Measurements from ENCODE around the gene MRPS25. TPM values are rescaled to one million over a fixed set of nuclear protein-coding genes. Genes with fewer than 3 reads are reported as not detected.

MRPS25 gene
- total RNA-seq, 1 experiment from 2014 or later: 53.2 TPM

GRCh38 chr3:15098503-15099363 lies 33.6 kb upstream of the MRPS25 start, which contains the start of gene RBSN:
Gene RBSN (minus strand): TSS chr3:15099148. CDS start chr3:15096120, 3,028 bp downstream.
- no peak within 1 kb of the TSS for H3K4ac ChIP-seq (ENCODE audit: low read depth, low read length)
- H2BK5ac ChIP-seq (ENCODE audit: insufficient read length, low read length): no peak within 1 kb of the TSS
- no peak within 1 kb of the TSS for H3K56ac ChIP-seq (ENCODE audit: insufficient read length, low read depth, low read length)
- no CpG with 5 or more reads among the region's 72 CpGs for WGBS (ENCODE audit: extremely low coverage, insufficient read length, low lambda C conversion rate)
- Mint-ChIP-seq H3K9me3 (no peaks in the 10 kb centered on the region; a peak in 1 of 5 replicates), H3K27ac (peak within 1 kb of the TSS; percentile 76 to 88 (median 84)), H3K4me3 (peak within 1 kb of the TSS; percentile 88 to 95), H3K36me3 (ENCODE audit: insufficient read depth in 1 of 3, low read depth in 3 of 3) (peaks cover 0 to 21% (median 19%) of the 10 kb centered on the region in 3 experiments; a peak in 5 of 7 replicates), H3K27me3 (ENCODE audit: low read depth) (peaks cover 3% of the 10 kb centered on the region; the same call in 1 of the 2 replicates), H3K4me1 (peaks cover 20% of the 10 kb centered on the region in 2 experiments)
- peaks cover 3% of the 10 kb centered on the region; the same call in 1 of the 2 replicates for H3K4me1 ChIP-seq (ENCODE audit: insufficient read depth, low read length)
- H3K79me2 ChIP-seq (ENCODE audit: insufficient read depth, low read length): peaks cover 5% of the 10 kb centered on the region; the same call in 1 of the 2 replicates
- peak within 1 kb of the TSS; percentile 84 for H3K9ac ChIP-seq (ENCODE audit: extremely low read depth, insufficient read length, low read length)
- H3K14ac ChIP-seq (ENCODE audit: insufficient read depth, low read length): peak within 1 kb of the TSS; percentile 21
- H3K23me2 ChIP-seq (ENCODE audit: insufficient read length, low read depth, low read length, poor library complexity, severe bottlenecking): peaks cover 18% of the 10 kb centered on the region
- H3K23ac ChIP-seq (ENCODE audit: insufficient read length, low read depth, low read length): no peak within 1 kb of the TSS
- no peak within 1 kb of the TSS for H2BK12ac ChIP-seq (ENCODE audit: insufficient read length, low read depth, low read length)
- peak within 1 kb of the TSS; percentile 98 for H3K4me2 ChIP-seq (ENCODE audit: insufficient read depth, insufficient read length, low read length)
- peak within 1 kb of the TSS; percentile 39 for H4K5ac ChIP-seq (ENCODE audit: insufficient read length, low read depth, low read length)
- no peak within 1 kb of the TSS for H4K8ac ChIP-seq (replicated peaks; ENCODE audit: insufficient read length, low read depth, low read length)
- peak within 1 kb of the TSS; percentile 88 for H2AFZ ChIP-seq (ENCODE audit: low read length)
- H3K27ac ChIP-seq (ENCODE audit: insufficient read length, low read depth, low read length): no peak within 1 kb of the TSS
- no peaks in the 10 kb centered on the region; the same call in 1 of the 2 replicates for H3K27me3 ChIP-seq (ENCODE audit: insufficient read depth, low read length)
- H2BK20ac ChIP-seq (ENCODE audit: low read depth, low read length, poor library complexity, severe bottlenecking): no peak within 1 kb of the TSS
- H3K79me1 ChIP-seq (ENCODE audit: insufficient read depth, low read depth, low read length, poor library complexity, severe bottlenecking): peaks cover 8% of the 10 kb centered on the region
- no peak within 1 kb of the TSS for H3T11ph ChIP-seq (ENCODE audit: low read length)
- no peak for TF ChIP-seq CTCF (conservative IDR thresholded peaks at IDR 0.05)
- H2BK15ac ChIP-seq (ENCODE audit: low read depth, low read length): no peak within 1 kb of the TSS
- no peak within 1 kb of the TSS for H4K91ac ChIP-seq (ENCODE audit: insufficient read length, low read depth, low read length)
- no peak within 1 kb of the TSS for H2AK5ac ChIP-seq (ENCODE audit: insufficient read length, low read length)
- H3K18ac ChIP-seq (ENCODE audit: insufficient read length, low read depth, low read length): peak within 1 kb of the TSS; percentile 53
- no peaks in the 10 kb centered on the region for H4K20me1 ChIP-seq (ENCODE audit: control insufficient read depth, insufficient read depth, insufficient read length)
- peak; percentile 96 for DNase-seq
- H3K9me3 ChIP-seq (ENCODE audit: control insufficient read depth, low read depth, low read length): no peaks in the 10 kb centered on the region
- H2BK120ac ChIP-seq (ENCODE audit: low read depth, low read length, poor library complexity, severe bottlenecking): no peak within 1 kb of the TSS

Measured in H9 (cell line).